ENCODE measurements around the gene GLP1R.

The GLP1R gene

DNA sequence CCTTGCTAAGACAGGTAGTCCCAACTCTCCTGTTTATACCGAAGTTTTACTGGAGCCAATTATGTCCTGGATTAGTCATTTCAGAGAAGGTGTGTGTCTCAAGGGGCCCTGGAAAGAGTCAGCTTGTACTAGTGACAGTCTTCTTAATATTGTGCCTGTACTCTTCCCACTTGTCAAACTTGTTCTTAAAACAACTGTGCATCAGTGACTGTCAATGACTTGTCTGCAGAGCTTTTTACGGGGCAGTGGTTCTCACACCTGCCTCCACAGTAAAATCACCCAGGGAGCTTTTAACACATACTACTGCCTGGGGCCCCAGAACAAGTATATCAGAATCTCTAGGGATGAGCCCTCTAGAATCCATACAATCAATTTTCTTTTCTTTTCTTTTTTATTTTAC lies 28.4 kb upstream of the GLP1R start:
- Histone ChIP-seq H3K9me3 (ENCODE audit: control insufficient read depth, low read length) (peaks cover 8% of the 10 kb centered on the region), H3K36me3 (ENCODE audit: control insufficient read depth, insufficient read depth, low read length, severe bottlenecking) (no peaks in the 10 kb centered on the region), H3K9ac (ENCODE audit: low read length) (no peak overlapping the region), H3K4me3 (ENCODE audit: low read length) (no peak overlapping the region), H3K4me1 (ENCODE audit: control insufficient read depth, insufficient read depth, low read length) (no peaks in the 10 kb centered on the region), H3K27me3 (replicated peaks; ENCODE audit: control insufficient read depth, insufficient read depth, low read length) (peaks cover 42% of the 10 kb centered on the region)
- DNase-seq (ENCODE audit: low read depth): no peak

DNA sequence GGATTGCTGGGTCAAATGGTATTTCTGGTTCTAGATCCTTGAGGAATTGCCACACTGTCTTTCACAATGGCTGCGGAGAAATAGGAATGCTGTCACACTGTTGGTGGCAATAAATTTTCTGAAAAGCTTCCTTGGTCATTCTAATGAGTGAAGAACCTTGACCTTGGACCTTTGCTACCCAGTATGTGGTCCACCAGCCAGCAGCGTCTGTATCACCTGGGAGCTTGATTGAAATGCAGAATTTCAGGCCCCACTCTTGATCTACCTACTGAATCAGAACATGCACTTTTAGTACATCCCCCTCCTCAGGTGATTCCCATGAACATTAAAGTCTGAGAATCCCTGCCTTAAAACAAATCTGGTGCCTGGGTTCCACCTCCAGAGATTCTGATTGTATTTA lies 27.5 kb upstream of the GLP1R start:
- Histone ChIP-seq H3K4me3 (ENCODE audit: low read length) (no peak overlapping the region), H3K4me1 (ENCODE audit: control insufficient read depth, insufficient read depth, low read length) (no peaks in the 10 kb centered on the region), H3K36me3 (ENCODE audit: control insufficient read depth, insufficient read depth, low read length, severe bottlenecking) (no peaks in the 10 kb centered on the region), H3K27me3 (replicated peaks; ENCODE audit: control insufficient read depth, insufficient read depth, low read length) (peaks cover 38% of the 10 kb centered on the region), H3K9ac (ENCODE audit: low read length) (no peak overlapping the region), H3K9me3 (ENCODE audit: control insufficient read depth, low read length) (no peaks in the 10 kb centered on the region)
- DNase-seq (ENCODE audit: low read depth): no peak

DNA sequence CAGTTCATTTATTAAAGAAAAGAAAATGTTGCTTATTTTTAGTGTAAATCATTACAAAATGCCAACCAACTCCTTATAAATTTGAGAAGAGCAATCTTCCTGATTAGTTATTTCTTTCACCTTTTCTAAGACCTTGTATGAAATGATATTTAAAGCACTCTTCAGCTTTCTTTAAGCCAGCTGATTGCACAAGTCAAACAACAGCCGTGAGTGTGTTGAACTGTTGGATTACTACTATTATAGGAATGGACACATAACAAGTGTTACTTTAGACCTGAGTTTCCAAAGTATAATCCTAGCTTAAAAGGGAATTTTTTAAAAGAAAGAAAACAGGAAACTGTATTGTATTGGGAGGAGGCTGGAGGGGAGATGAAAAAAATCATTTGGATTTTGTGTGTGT lies 26.8 kb upstream of the GLP1R start:
- no peak for DNase-seq (ENCODE audit: low read depth)
- no peak overlapping the region for H3K4me3 ChIP-seq (ENCODE audit: low read length)
- no peaks in the 10 kb centered on the region for H3K36me3 ChIP-seq (ENCODE audit: control insufficient read depth, insufficient read depth, low read length, severe bottlenecking)
- H3K27me3 ChIP-seq (replicated peaks; ENCODE audit: control insufficient read depth, insufficient read depth, low read length): peaks cover 38% of the 10 kb centered on the region
- H3K4me1 ChIP-seq (ENCODE audit: control insufficient read depth, insufficient read depth, low read length): no peaks in the 10 kb centered on the region
- H3K9me3 ChIP-seq (ENCODE audit: control insufficient read depth, low read length): no peaks in the 10 kb centered on the region
- H3K9ac ChIP-seq (ENCODE audit: low read length): no peak overlapping the region

DNA sequence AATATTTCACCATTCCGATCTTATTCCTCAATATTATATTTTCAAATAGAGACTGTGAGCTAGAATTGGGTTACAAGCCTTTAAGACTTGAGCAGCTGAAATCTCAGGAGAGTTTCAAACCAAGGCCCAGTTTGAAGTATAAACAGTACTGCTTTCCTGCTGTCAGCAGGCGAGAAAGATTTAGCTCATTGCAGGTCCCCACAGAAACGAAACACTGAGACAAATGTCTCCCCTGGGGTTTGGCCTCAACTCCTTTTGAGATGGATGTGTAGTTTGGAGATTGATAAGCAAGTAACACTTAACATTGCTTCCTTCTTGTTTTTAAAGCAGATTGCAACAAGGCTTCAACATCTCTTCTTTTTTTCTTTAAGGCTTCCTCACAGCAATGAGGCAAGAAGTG lies 22.4 kb upstream of the GLP1R start:
- Histone ChIP-seq H3K9me3 (ENCODE audit: control insufficient read depth, low read length) (no peaks in the 10 kb centered on the region), H3K9ac (ENCODE audit: low read length) (no peak overlapping the region), H3K4me1 (ENCODE audit: control insufficient read depth, insufficient read depth, low read length) (no peaks in the 10 kb centered on the region), H3K27me3 (replicated peaks; ENCODE audit: control insufficient read depth, insufficient read depth, low read length) (peaks cover 38% of the 10 kb centered on the region), H3K36me3 (ENCODE audit: control insufficient read depth, insufficient read depth, low read length, severe bottlenecking) (no peaks in the 10 kb centered on the region), H3K4me3 (ENCODE audit: low read length) (no peak overlapping the region)
- DNase-seq (ENCODE audit: low read depth): no peak

DNA sequence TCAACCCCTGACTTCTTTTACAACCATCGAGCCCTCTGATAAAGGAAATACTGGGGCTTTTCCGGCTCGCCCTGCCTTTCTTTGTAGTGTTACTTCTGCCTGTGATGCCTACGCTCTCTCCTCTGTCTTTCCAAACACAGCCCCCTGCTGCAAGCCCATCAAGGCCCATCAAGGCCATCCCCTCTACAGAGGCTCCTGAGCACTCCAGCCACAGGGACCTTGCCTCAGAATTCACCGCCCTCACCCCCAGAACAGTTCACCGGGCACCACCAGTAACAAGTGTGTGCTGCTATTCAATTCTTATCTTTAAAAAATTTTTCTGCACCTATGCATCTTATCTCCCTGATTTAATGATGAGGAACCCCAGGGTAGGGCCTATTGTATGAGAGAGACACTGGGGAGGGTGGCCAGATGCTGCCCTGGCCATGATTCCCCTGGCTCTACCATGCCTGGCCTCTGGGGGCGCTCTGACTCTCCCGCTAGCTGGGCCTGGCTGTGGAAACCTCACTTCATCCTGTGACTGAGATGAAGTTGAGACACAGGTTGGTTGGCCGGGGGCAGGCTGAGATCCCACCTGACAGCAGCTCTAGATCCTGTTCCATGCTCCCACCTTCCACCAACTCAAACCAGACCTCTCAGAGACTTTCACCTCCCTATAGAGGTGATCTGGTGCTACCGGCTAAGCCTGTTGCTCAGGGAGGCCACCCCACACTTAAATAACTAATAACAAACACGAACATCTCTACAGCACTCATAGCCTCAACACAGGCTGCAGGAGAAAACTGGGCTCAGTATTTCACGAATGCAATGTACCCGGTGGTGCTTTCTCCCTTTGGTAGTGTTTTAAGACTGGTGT lies 19.2 kb upstream of the GLP1R start:
- no peaks in the 10 kb centered on the region for H3K9me3 ChIP-seq (ENCODE audit: control insufficient read depth, low read length)
- no peak overlapping the region for H3K4me3 ChIP-seq (ENCODE audit: low read length)
- no peaks in the 10 kb centered on the region for H3K36me3 ChIP-seq (ENCODE audit: control insufficient read depth, insufficient read depth, low read length, severe bottlenecking)
- no peak for DNase-seq (ENCODE audit: low read depth)
- H3K4me1 ChIP-seq (ENCODE audit: control insufficient read depth, insufficient read depth, low read length): no peaks in the 10 kb centered on the region
- H3K27me3 ChIP-seq (replicated peaks; ENCODE audit: control insufficient read depth, insufficient read depth, low read length): peaks cover 37% of the 10 kb centered on the region
- H3K9ac ChIP-seq (ENCODE audit: low read length): no peak overlapping the region

DNA sequence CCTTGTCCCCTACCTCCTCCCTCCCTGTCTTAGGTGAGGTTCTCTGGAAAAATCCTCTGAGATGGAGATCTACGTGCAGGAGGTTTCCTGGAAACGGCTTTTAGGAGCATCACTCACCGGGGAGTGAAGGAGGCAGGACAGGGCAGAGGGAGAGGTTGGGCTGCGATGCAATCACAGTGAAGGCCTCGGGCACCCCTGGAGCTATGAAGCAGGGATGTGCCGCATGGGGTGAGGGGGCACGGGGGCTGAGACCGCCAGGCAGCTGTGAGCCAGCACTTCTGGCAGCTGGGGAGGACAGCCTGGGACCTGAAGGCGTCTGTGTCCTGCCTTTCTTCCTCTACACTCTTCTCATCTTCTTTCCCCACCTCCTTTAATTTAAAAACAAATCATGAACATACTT lies 12.9 kb upstream of the GLP1R start:
- DNase-seq (ENCODE audit: low read depth): no peak

DNA sequence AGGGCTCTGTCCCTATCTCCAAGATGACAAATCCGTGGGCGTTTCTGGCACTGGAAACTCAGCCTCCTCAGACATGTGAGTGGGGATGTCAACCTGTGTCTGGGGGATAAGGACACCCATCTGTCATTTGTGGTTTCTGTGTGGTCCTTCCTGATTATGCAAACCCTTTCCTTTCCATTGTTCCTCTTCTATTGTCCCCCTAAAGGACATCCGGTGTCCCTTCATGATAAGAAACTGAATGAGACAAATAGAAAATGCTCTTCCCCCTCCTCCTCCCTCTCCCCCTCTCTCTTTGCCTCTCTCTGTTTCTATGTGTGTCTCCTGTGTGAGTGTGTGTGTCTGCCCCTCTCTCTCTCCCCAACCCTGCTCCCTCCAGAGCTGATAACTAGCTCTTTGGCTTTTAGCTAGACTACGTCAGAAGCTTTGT lies 11.5 kb upstream of the GLP1R start:
- no peaks in the 10 kb centered on the region for H3K4me1 ChIP-seq (ENCODE audit: control insufficient read depth, insufficient read depth, low read length)
- no peaks in the 10 kb centered on the region for H3K36me3 ChIP-seq (ENCODE audit: control insufficient read depth, insufficient read depth, low read length, severe bottlenecking)
- DNase-seq (ENCODE audit: low read depth): no peak
- H3K9ac ChIP-seq (ENCODE audit: low read length): no peak overlapping the region
- peaks cover 16% of the 10 kb centered on the region for H3K27me3 ChIP-seq (replicated peaks; ENCODE audit: control insufficient read depth, insufficient read depth, low read length)
- H3K4me3 ChIP-seq (ENCODE audit: low read length): no peak overlapping the region
- H3K9me3 ChIP-seq (ENCODE audit: control insufficient read depth, low read length): peaks cover 8% of the 10 kb centered on the region

More for the DNA sequence above, 12.9 kb upstream of the GLP1R start:
- no peaks in the 10 kb centered on the region for H3K9me3 ChIP-seq (ENCODE audit: control insufficient read depth, low read length)
- no peaks in the 10 kb centered on the region for H3K4me1 ChIP-seq (ENCODE audit: control insufficient read depth, insufficient read depth, low read length)
- no peaks in the 10 kb centered on the region for H3K36me3 ChIP-seq (ENCODE audit: control insufficient read depth, insufficient read depth, low read length, severe bottlenecking)
- H3K4me3 ChIP-seq (ENCODE audit: low read length): no peak overlapping the region
- H3K9ac ChIP-seq (ENCODE audit: low read length): no peak overlapping the region
- H3K27me3 ChIP-seq (replicated peaks; ENCODE audit: control insufficient read depth, insufficient read depth, low read length): peaks cover 17% of the 10 kb centered on the region

DNA sequence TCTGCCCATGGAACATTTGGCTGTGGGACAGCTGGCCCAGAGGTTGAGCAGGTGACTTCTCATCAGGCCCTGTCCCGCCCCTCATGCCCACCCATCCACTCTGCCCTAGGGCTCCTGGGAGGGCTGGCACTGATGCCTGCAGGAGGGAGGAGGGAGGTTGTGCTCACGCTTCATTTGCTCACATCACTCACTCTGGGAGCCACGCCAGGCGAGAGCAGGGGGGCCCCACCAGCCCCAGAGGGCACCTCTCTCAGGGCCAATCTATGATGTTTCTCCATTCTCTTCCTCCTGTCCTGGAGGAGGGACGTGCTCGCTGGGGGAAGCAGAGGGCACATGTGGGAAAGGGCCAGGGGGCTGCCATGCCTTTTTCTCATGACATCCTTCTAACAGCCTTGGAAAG lies 10.9 kb upstream of the GLP1R start:
- peaks cover 10% of the 10 kb centered on the region for H3K9me3 ChIP-seq (ENCODE audit: control insufficient read depth, low read length)
- DNase-seq (ENCODE audit: low read depth): no peak
- no peaks in the 10 kb centered on the region for H3K4me1 ChIP-seq (ENCODE audit: control insufficient read depth, insufficient read depth, low read length)
- H3K36me3 ChIP-seq (ENCODE audit: control insufficient read depth, insufficient read depth, low read length, severe bottlenecking): no peaks in the 10 kb centered on the region
- no peak overlapping the region for H3K9ac ChIP-seq (ENCODE audit: low read length)
- H3K4me3 ChIP-seq (ENCODE audit: low read length): no peak overlapping the region
- H3K27me3 ChIP-seq (replicated peaks; ENCODE audit: control insufficient read depth, insufficient read depth, low read length): peaks cover 21% of the 10 kb centered on the region

DNA sequence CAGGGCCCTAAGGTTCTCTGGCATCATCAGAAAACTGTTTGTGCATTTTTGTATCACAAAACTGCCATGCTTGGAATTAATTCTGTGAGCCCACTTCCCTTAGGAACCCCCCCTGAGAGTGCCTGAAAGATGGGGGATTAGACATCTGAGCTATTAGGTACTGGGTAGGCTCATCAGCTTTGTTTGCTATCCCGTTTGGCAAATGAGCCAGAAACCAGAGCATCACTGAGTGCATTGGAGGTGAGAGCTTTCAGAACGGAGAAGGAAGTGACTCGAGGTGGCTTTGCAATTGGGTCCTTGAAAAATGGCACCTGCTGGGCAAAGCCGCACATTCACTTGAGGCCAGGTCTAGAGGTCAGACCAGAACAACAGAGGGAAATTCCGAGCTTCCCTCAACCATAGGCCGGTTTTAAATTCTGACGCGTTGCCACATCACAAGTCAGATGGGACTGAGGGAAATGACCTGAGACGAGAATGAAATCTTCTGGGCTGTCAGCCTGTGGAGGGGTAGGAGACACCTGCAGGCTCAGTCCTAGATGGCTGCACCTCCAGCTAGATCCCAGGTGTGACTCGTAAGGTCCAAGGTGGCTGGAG lies 8.4 kb upstream of the GLP1R start:
- peaks cover 10% of the 10 kb centered on the region for H3K9me3 ChIP-seq (ENCODE audit: control insufficient read depth, low read length)
- no peak overlapping the region for H3K4me3 ChIP-seq (ENCODE audit: low read length)
- H3K9ac ChIP-seq (ENCODE audit: low read length): no peak overlapping the region
- H3K27me3 ChIP-seq (replicated peaks; ENCODE audit: control insufficient read depth, insufficient read depth, low read length): peaks cover 21% of the 10 kb centered on the region
- H3K4me1 ChIP-seq (ENCODE audit: control insufficient read depth, insufficient read depth, low read length): no peaks in the 10 kb centered on the region
- H3K36me3 ChIP-seq (ENCODE audit: control insufficient read depth, insufficient read depth, low read length, severe bottlenecking): no peaks in the 10 kb centered on the region
- DNase-seq (ENCODE audit: low read depth): no peak

DNA sequence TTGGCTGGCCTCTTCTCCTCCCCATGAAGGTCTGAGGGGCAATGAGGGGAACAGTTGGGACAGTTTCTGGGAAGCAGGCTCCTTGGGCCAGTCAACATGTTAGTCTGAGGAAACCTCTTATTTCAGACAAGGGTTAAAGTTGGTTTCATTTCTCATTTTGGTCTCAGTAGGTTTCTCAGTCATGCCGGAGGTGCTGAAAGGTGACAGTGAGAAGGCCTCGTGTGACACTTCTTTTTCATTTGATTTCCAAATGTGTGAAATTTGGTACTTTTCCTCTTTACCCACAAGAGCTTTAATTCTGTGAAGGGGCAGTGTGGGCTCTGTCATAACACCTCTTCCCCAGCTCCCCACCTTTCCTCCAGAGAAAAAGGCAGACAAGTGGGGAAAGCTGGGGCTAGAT lies 7.5 kb upstream of the GLP1R start:
- H3K36me3 ChIP-seq (ENCODE audit: control insufficient read depth, insufficient read depth, low read length, severe bottlenecking): no peaks in the 10 kb centered on the region
- no peaks in the 10 kb centered on the region for H3K4me1 ChIP-seq (ENCODE audit: control insufficient read depth, insufficient read depth, low read length)
- peaks cover 10% of the 10 kb centered on the region for H3K9me3 ChIP-seq (ENCODE audit: control insufficient read depth, low read length)
- H3K4me3 ChIP-seq (ENCODE audit: low read length): no peak overlapping the region
- peaks cover 28% of the 10 kb centered on the region for H3K27me3 ChIP-seq (replicated peaks; ENCODE audit: control insufficient read depth, insufficient read depth, low read length)
- H3K9ac ChIP-seq (ENCODE audit: low read length): no peak overlapping the region
- no peak for DNase-seq (ENCODE audit: low read depth)

DNA sequence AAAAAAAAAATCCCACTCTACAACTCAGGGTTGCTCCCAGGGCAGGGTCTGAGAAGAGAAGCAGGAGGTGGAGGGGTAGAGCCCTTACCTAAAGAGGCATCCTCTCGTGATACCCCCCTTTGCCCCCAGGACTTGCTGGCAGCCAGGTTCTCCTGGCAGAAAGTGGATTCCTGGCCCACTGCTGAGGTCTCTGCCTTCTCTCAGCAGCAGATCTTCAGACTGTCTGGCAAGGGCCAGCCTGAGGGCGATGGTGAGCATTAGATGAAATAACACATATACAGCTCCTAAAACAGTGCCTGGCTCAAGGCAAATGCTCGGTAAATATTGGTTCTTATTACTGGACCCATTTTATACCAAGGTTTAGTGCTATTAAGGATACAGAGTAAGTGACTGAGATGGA lies 4.8 kb upstream of the GLP1R start:
- Histone ChIP-seq H3K36me3 (ENCODE audit: control insufficient read depth, insufficient read depth, low read length, severe bottlenecking) (no peaks in the 10 kb centered on the region), H3K9me3 (ENCODE audit: control insufficient read depth, low read length) (peaks cover 10% of the 10 kb centered on the region), H3K9ac (ENCODE audit: low read length) (no peak overlapping the region), H3K27me3 (replicated peaks; ENCODE audit: control insufficient read depth, insufficient read depth, low read length) (peaks cover 44% of the 10 kb centered on the region), H3K4me1 (ENCODE audit: control insufficient read depth, insufficient read depth, low read length) (no peaks in the 10 kb centered on the region), H3K4me3 (ENCODE audit: low read length) (no peak overlapping the region)
- DNase-seq (ENCODE audit: low read depth): no peak

Data from adipocyte (in vitro differentiated cells).